ENCODE measurements around the gene PLEKHG4. TPM values are rescaled to one million over a fixed set of nuclear protein-coding genes. Genes with fewer than 3 reads are reported as not detected.

PLEKHG4 gene
- total and polyA plus RNA-seq, 9 of the 15 experiments (the other 6 are each of a cell fraction or from before 2014, with no cell fraction given) = 3.7 to 36.8 (median 17.9) TPM

GRCh38 chr16:67230809-67231660, 48.3 kb upstream of the PLEKHG4 start:
- POLR2A ChIA-PET = interaction anchor here (0.6 to 2.4 kb wide), 5 partner anchors 8 to 41 kb away, joined by 3 to 14 read pairs (median 5); partner anchors contain the start of gene EXOC3L1
- Histone ChIP-seq H3K4me3 (no peak overlapping the region), H3K27me3 (ENCODE audit: control insufficient read depth in 2 of 2, insufficient read depth in 2 of 2, low read length in 2 of 2) (no peaks in the 10 kb centered on the region), H3K4me2 (ENCODE audit: insufficient read depth, low read length) (no peak overlapping the region), H3K4me1 (replicated peaks in 1 of 2; ENCODE audit: control insufficient read depth in 2 of 2, insufficient read depth in 2 of 2, low read length in 2 of 2) (peaks cover 13 to 30% of the 10 kb centered on the region in 2 experiments; a peak in 4 of 5 replicates), H2AFZ (ENCODE audit: low read depth, low read length) (no peak overlapping the region), H4K20me1 (replicated peaks; ENCODE audit: control insufficient read depth, insufficient read depth, low read length) (peaks cover under 1% of the 10 kb centered on the region; the same call in 1 of the 2 replicates), H3K9me3 (replicated peaks; ENCODE audit: control insufficient read depth, insufficient read depth, low read depth, low read length) (no peaks in the 10 kb centered on the region), H3K9ac (ENCODE audit: insufficient read depth in 1 of 2, low read depth in 2 of 2, low read length in 2 of 2) (no peak overlapping the region; a peak in 1 of 4 replicates), H3K9me1 (ENCODE audit: control insufficient read depth, insufficient read depth, low read length) (no peaks in the 10 kb centered on the region), H3K79me2 (ENCODE audit: control insufficient read depth, insufficient read depth, low read length) (peaks cover 21% of the 10 kb centered on the region), H3K27ac (ENCODE audit: extremely low read depth, low read depth, low read length) (no peak overlapping the region), H3K36me3 (ENCODE audit: control insufficient read depth, insufficient read depth, low read length) (peaks cover 85% of the 10 kb centered on the region; the same call in 2 of the 3 replicates)
- ATAC-seq (no peak), FAIRE-seq (no peak), DNase-seq (ENCODE audit: extremely low read depth in 1 of 4, low spot score in 3 of 4) (no peak)
- 93% methylated on average over 9 of the region's 12 CpGs for WGBS (ENCODE audit: insufficient coverage, low coverage, missing lambda C conversion rate)
- CTCF ChIA-PET (ENCODE audit: low intra/inter-chr PET ratio) = no interaction called here
- intact Hi-C loops (cut with micrococcal nuclease) = no loop called here
- BruUV-seq (replicated peaks) = no TSS peak
- in situ Hi-C loops (cut with MboI) = no loop called here
- TF ChIP-seq POLR2B (IDR thresholded peaks at IDR 0.05; ENCODE audit: low read depth, partially characterized antibody) = peak; percentile 32
- TF ChIP-seq SUPT5H (IDR thresholded peaks at IDR 0.05) = peak; percentile 39; the same call in 1 of the 2 replicates
- TF ChIP-seq ZNF445 (CRISPR knock-in tag; IDR thresholded peaks at IDR 0.05; ENCODE audit: low read depth) = no peak
- peak; percentile 46 for TF ChIP-seq POLR2A (conservative IDR thresholded peaks at IDR 0.05)
- TF ChIP-seq POLR2AphosphoS5 (IDR thresholded peaks at IDR 0.05; ENCODE audit: control insufficient read depth, insufficient read depth, low read depth, low read length) = 0 out of 2 replicates have a peak, but pooled peaks have one; percentile 10
- peak; percentile 25; the same call in 1 of the 2 replicates for TF ChIP-seq POLR2G (IDR thresholded peaks at IDR 0.05; ENCODE audit: low read depth, low read length)
- TF ChIP-seq EZH2 (IDR thresholded peaks at IDR 0.05; ENCODE audit: borderline replicate concordance, low read depth, low read length) = no peak
